ENCODE data around the gene UROC1. TPM values are rescaled to one million over a fixed set of nuclear protein-coding genes. Genes with fewer than 3 reads are reported as not detected.

UROC1 gene
- total RNA-seq, 1 experiment from 2014 or later: not detected

- TF ChIP-seq EZH2 (IDR thresholded peaks at IDR 0.05; ENCODE audit: borderline replicate concordance, low read depth, low read length, poor library complexity, severe bottlenecking) (no peak), CTCF (conservative IDR thresholded peaks at IDR 0.05; ENCODE audit: low read depth, low read length) (no peak)
Observed at GRCh38 chr3:126465928-126466544, 51.5 kb downstream of the UROC1 start.

GRCh38 chr3:126464997-126465396, 52.6 kb downstream of the UROC1 start:
- Histone ChIP-seq H3K9me3 (ENCODE audit: low read depth, low read length, poor library complexity, severe bottlenecking) (no peaks in the 10 kb centered on the region), H3K27me3 (replicated peaks; ENCODE audit: insufficient read depth, low read depth, low read length, poor library complexity) (no peaks in the 10 kb centered on the region), H3K36me3 (ENCODE audit: insufficient read depth, low read length, poor library complexity, severe bottlenecking) (peaks cover 100% of the 10 kb centered on the region), H3K4me1 (ENCODE audit: insufficient read depth, low read length, poor library complexity, severe bottlenecking) (no peaks in the 10 kb centered on the region), H3K4me3 (ENCODE audit: low read depth, low read length, poor library complexity, severe bottlenecking) (no peak overlapping the region), H3K27ac (ENCODE audit: low read depth, low read length, poor library complexity, severe bottlenecking) (no peak overlapping the region)
- ChIA-PET CTCF (no interaction called here), POLR2A (ENCODE audit: low non-redundant PET) (no interaction called here)
- TF ChIP-seq CTCF (conservative IDR thresholded peaks at IDR 0.05; ENCODE audit: low read depth, low read length) (no peak), EZH2 (IDR thresholded peaks at IDR 0.05; ENCODE audit: borderline replicate concordance, low read depth, low read length, poor library complexity, severe bottlenecking) (no peak)
- no peak for DNase-seq (ENCODE audit: low spot score)
- intact Hi-C loops (cut with micrococcal nuclease; ENCODE audit: unreplicated experiment): no loop called here
- no TSS peak for BruUV-seq (replicated peaks)

More at GRCh38 chr3:126465928-126466544, 51.5 kb downstream of the UROC1 start:
- Histone ChIP-seq H3K27me3 (replicated peaks; ENCODE audit: insufficient read depth, low read depth, low read length, poor library complexity) (no peaks in the 10 kb centered on the region), H3K9me3 (ENCODE audit: low read depth, low read length, poor library complexity, severe bottlenecking) (no peaks in the 10 kb centered on the region), H3K36me3 (ENCODE audit: insufficient read depth, low read length, poor library complexity, severe bottlenecking) (peaks cover 100% of the 10 kb centered on the region), H3K4me3 (ENCODE audit: low read depth, low read length, poor library complexity, severe bottlenecking) (no peak overlapping the region), H3K4me1 (ENCODE audit: insufficient read depth, low read length, poor library complexity, severe bottlenecking) (no peaks in the 10 kb centered on the region), H3K27ac (ENCODE audit: low read depth, low read length, poor library complexity, severe bottlenecking) (no peak overlapping the region)
- CTCF ChIA-PET: no interaction called here
- intact Hi-C loops (cut with micrococcal nuclease; ENCODE audit: unreplicated experiment): no loop called here
- BruUV-seq (replicated peaks): no TSS peak
- no peak for DNase-seq (ENCODE audit: low spot score)
- POLR2A ChIA-PET (ENCODE audit: low non-redundant PET): no interaction called here

- Histone ChIP-seq H3K4me3 (ENCODE audit: low read depth, low read length, poor library complexity, severe bottlenecking) (no peak overlapping the region), H3K4me1 (ENCODE audit: insufficient read depth, low read length, poor library complexity, severe bottlenecking) (no peaks in the 10 kb centered on the region), H3K27ac (ENCODE audit: low read depth, low read length, poor library complexity, severe bottlenecking) (no peak overlapping the region), H3K27me3 (replicated peaks; ENCODE audit: insufficient read depth, low read depth, low read length, poor library complexity) (no peaks in the 10 kb centered on the region), H3K9me3 (ENCODE audit: low read depth, low read length, poor library complexity, severe bottlenecking) (no peaks in the 10 kb centered on the region), H3K36me3 (ENCODE audit: insufficient read depth, low read length, poor library complexity, severe bottlenecking) (peaks cover 100% of the 10 kb centered on the region)
- ChIA-PET POLR2A (ENCODE audit: low non-redundant PET) (no interaction called here), CTCF (no interaction called here)
- TF ChIP-seq CTCF (conservative IDR thresholded peaks at IDR 0.05; ENCODE audit: low read depth, low read length) (no peak), EZH2 (IDR thresholded peaks at IDR 0.05; ENCODE audit: borderline replicate concordance, low read depth, low read length, poor library complexity, severe bottlenecking) (no peak)
- DNase-seq (ENCODE audit: low spot score): no peak
- no TSS peak for BruUV-seq (replicated peaks)
- intact Hi-C loops (cut with micrococcal nuclease; ENCODE audit: unreplicated experiment): no loop called here
Observed at GRCh38 chr3:126464494-126464893, 53.1 kb downstream of the UROC1 start.
